Lower leg skin (tissue), 4 donors: ENCODE measurements around the gene KPNA2. TPM values are rescaled to one million over a fixed set of nuclear protein-coding genes. Genes with fewer than 3 reads are reported as not detected.

Source experiments
- DNase-seq, 2 donors: peaks; one replicate each; pipeline ENCODE4 v3.0.0-alpha.2; 2019; ENCODE audit warnings: low spot score in 2 of 2
- H3K4me3 ChIP-seq: fragments of 200-600 bp; sonication (generic); 2 replicates; pipeline ENCODE4 v1.5.1; 2017; ENCODE audit warnings: mild to moderate bottlenecking, low read depth; ENCODE audit not compliant: poor library complexity, severe bottlenecking
- CTCF ChIP-seq, 3 donors: fragments of 450-650 bp; IDR thresholded peaks; one replicate each; pipeline ENCODE4 v1.5.1; 2016; ENCODE audit warnings: antibody characterized with exemption in 3 of 3, mild to moderate bottlenecking in 3 of 3, moderate library complexity in 2 of 3
- POLR2A ChIP-seq, 2 donors: fragments of 450-650 bp; IDR thresholded peaks; one replicate each; pipeline ENCODE4 v1.6.1; 2016 to 2017; ENCODE audit warnings: antibody characterized with exemption in 2 of 2, mild to moderate bottlenecking in 1 of 2, moderate library complexity in 1 of 2
- WGBS, 2 donors: methylation state at CpG; one replicate each; pipeline ENCODE4 v1.1.5; 2018; 5-methylcytosine and 5-hydroxymethylcytosine counted together
- intact Hi-C: fragments of 100-400 bp; cut with DNase I; formaldehyde crosslinking; loops from one replicate; pipeline ENCODE4 v1.15.0; 2023; ENCODE audit warnings: low total_unique reads
- total RNA-seq, 4 donors: library from RNA; depleted of rRNA; stranded (reverse); fragments of >200 nt; gene quantifications; one replicate each; pipeline ENCODE4 v1.1.0, GENCODE V29; 2016

The KPNA2 gene
- 10 to 100 TPM; 10.6 to 29.7 (median 16.4) TPM for total RNA-seq

- DNase-seq: peak; percentile 94 to 98
- peak within 1 kb of the TSS; percentile 78 for H3K4me3 ChIP-seq
- TF ChIP-seq POLR2A (IDR thresholded peaks at IDR 0.05): no peak
- 0 to 1% methylated on average over 45 to 66 of the region's 72 CpGs for WGBS, 2 donors
- intact Hi-C loops: no loop called here
These were observed at the start of gene KPNA2 for GRCh38 chr17:68035523-68036303. Gene KPNA2, plus strand, starts transcription at chr17:68035735. Its CDS starts 1,398 bp downstream, at chr17:68037133.

GRCh38 chr17:67990909-67991308, 44.6 kb upstream of the KPNA2 start:
- 97% methylated on average over 4 of the region's 4 CpGs for WGBS, 2 donors
- intact Hi-C loops: no loop called here
- H3K4me3 ChIP-seq: no peak overlapping the region
- no peak for DNase-seq
- no peak for TF ChIP-seq CTCF (IDR thresholded peaks at IDR 0.05)

GRCh38 chr17:67992548-67993152, 42.9 kb upstream of the KPNA2 start:
- 10 to 14% methylated on average over 18 of the region's 18 CpGs for WGBS, 2 donors
- no peak for DNase-seq
- intact Hi-C loops: no loop called here
- H3K4me3 ChIP-seq: peak overlapping the region; percentile 40
- TF ChIP-seq CTCF (IDR thresholded peaks at IDR 0.05): no peak
- no peak for TF ChIP-seq POLR2A (IDR thresholded peaks at IDR 0.05)

GRCh38 chr17:67993153-67993997, 42.2 kb upstream of the KPNA2 start:
- TF ChIP-seq POLR2A (IDR thresholded peaks at IDR 0.05) (no peak), CTCF (IDR thresholded peaks at IDR 0.05) (no peak)
- DNase-seq: peak; percentile 58 to 95
- intact Hi-C loops: no loop called here
- WGBS, 2 donors: 0 to 1% methylated on average over 74 to 89 of the region's 144 CpGs
- H3K4me3 ChIP-seq: peak overlapping the region; percentile 81

- 2 to 4% methylated on average over 21 of the region's 21 CpGs for WGBS, 2 donors
- no peak for DNase-seq
- intact Hi-C loops: no loop called here
These were observed 41.6 kb upstream of the KPNA2 start for GRCh38 chr17:67993998-67994361.

More at GRCh38 chr17:67993998-67994361, 41.6 kb upstream of the KPNA2 start:
- peak overlapping the region; percentile 81 for H3K4me3 ChIP-seq
- TF ChIP-seq CTCF (IDR thresholded peaks at IDR 0.05) (no peak), POLR2A (IDR thresholded peaks at IDR 0.05) (no peak)
